Upper lobe of left lung (tissue), 6 donors: Measurements from ENCODE around the gene TEAD2. TPM values are rescaled to one million over a fixed set of nuclear protein-coding genes. Genes with fewer than 3 reads are reported as not detected.

Source experiments
- ATAC-seq, 2 donors: fragments of 200-7000 bp; cut with Tn5 transposase; one replicate each; pipeline ENCODE4 v1.9.1; 2022; ENCODE audit warnings: mild to moderate bottlenecking in 2 of 2, moderate library complexity in 2 of 2; ENCODE audit not compliant: low FRiP score in 2 of 2
- DNase-seq, 2 donors: peaks; one replicate each; pipeline ENCODE4 v3.0.0-alpha.2; 2019 to 2020
- H3K27ac ChIP-seq, 4 donors: fragments of 200-600 bp; sonication (generic); one replicate each; pipeline ENCODE4 v1.5.1; 2016 to 2019
- H3K27me3 ChIP-seq, 4 donors: fragments of 200-600 bp; sonication (generic); one replicate each; pipeline ENCODE4 v1.5.1; 2017 to 2019
- H3K36me3 ChIP-seq, 4 donors: fragments of 200-600 bp; sonication (generic); one replicate each; pipeline ENCODE4 v1.5.1; 2016 to 2019
- H3K4me1 ChIP-seq, 4 donors: fragments of 200-600 bp; sonication (generic); one replicate each; pipeline ENCODE4 v1.5.1; 2018 to 2019
- H3K4me3 ChIP-seq, 4 donors: fragments of 200-600 bp; sonication (generic); one replicate each; pipeline ENCODE4 v1.5.1; 2017 to 2019; ENCODE audit warnings: mild to moderate bottlenecking in 2 of 4, moderate library complexity in 1 of 4
- H3K9me3 ChIP-seq, 4 donors: fragments of 200-600 bp; sonication (generic); one replicate each; pipeline ENCODE4 v1.5.1; 2018 to 2019
- CTCF ChIP-seq, 6 experiments: fragments of 450-650 bp in 4 of 6; fragments of 200-600 bp in 2 of 6; sonication (generic) in 2 of 6; IDR thresholded peaks; one replicate each; pipeline ENCODE4 v1.5.1; 2016 to 2019; ENCODE audit warnings: antibody characterized with exemption in 6 of 6
- EP300 ChIP-seq, 4 donors: sonication (generic); formaldehyde crosslinking; IDR thresholded peaks; one replicate each; pipeline ENCODE4 v1.5.1; 2017; ENCODE audit warnings: antibody characterized with exemption in 4 of 4, control low read depth in 2 of 4
- POLR2A ChIP-seq, 4 donors: fragments of 450-650 bp; IDR thresholded peaks; one replicate each; pipeline ENCODE4 v1.5.1; 2016 to 2017; ENCODE audit warnings: antibody characterized with exemption in 4 of 4, mild to moderate bottlenecking in 2 of 4
- POLR2AphosphoS5 ChIP-seq, 2 donors: sonication (generic); formaldehyde crosslinking; IDR thresholded peaks; one replicate each; pipeline ENCODE4 v1.5.1; 2017; ENCODE audit warnings: antibody characterized with exemption in 2 of 2
- WGBS, 2 donors: methylation state at CpG; one replicate each; pipeline ENCODE4 v1.1.5; 2017 to 2018; 5-methylcytosine and 5-hydroxymethylcytosine counted together
- total RNA-seq, 6 donors: library from RNA; depleted of rRNA in 4 of 6; stranded (reverse); fragments of >200 nt in 4 of 6; gene quantifications; one replicate each; pipeline versions ENCODE4 v1.1.0 to v1.2.1, GENCODE V29; 2016 to 2021
- donor health status: DM: no; HTN: no; CAD: no; lungs with moderate emphysema.
- donor health status: DM: no; HTN: yes; CAD: no; lungs with severe emphysema.

Gene TEAD2
- total RNA-seq, 6 donors from 2014 or later: 13.6 to 38.0 (median 20.5) TPM

GRCh38 chr19:49344505-49345423 is 17.5 kb downstream of the TEAD2 start:
- H3K4me3 ChIP-seq: no peak overlapping the region
- no peak overlapping the region for H3K27ac ChIP-seq
- ATAC-seq (no peak), DNase-seq (no peak)
- 79 to 88% methylated on average over 9 to 11 of the region's 11 CpGs for WGBS, 2 donors
- H3K27me3 ChIP-seq: no peaks in the 10 kb centered on the region
- peaks cover 12 to 20% (median 15%) of the 10 kb centered on the region in 4 donors for H3K4me1 ChIP-seq
- no peaks in the 10 kb centered on the region for H3K9me3 ChIP-seq
- H3K36me3 ChIP-seq: peaks cover 3 to 90% (median 71%) of the 10 kb centered on the region in 4 donors
- TF ChIP-seq EP300 (IDR thresholded peaks at IDR 0.05) (no peak), POLR2A (IDR thresholded peaks at IDR 0.05) (no peak), CTCF (IDR thresholded peaks at IDR 0.05) (no peak), POLR2AphosphoS5 (IDR thresholded peaks at IDR 0.05) (no peak)

GRCh38 chr19:49343123-49343522 is 19.1 kb downstream of the TEAD2 start:
- no peak overlapping the region for H3K27ac ChIP-seq
- DNase-seq (no peak), ATAC-seq (no peak)
- H3K36me3 ChIP-seq: peaks cover 3 to 73% (median 62%) of the 10 kb centered on the region in 4 donors
- H3K4me1 ChIP-seq: peaks cover 27 to 36% (median 30%) of the 10 kb centered on the region in 4 donors
- no peaks in the 10 kb centered on the region for H3K27me3 ChIP-seq
- TF ChIP-seq POLR2A (IDR thresholded peaks at IDR 0.05) (no peak), CTCF (IDR thresholded peaks at IDR 0.05) (no peak), EP300 (IDR thresholded peaks at IDR 0.05) (no peak), POLR2AphosphoS5 (IDR thresholded peaks at IDR 0.05) (no peak)
- WGBS, 2 donors: 91 to 98% methylated on average over 7 of the region's 7 CpGs
- H3K4me3 ChIP-seq: no peak overlapping the region
- no peaks in the 10 kb centered on the region for H3K9me3 ChIP-seq

GRCh38 chr19:49342291-49342721 is 19.9 kb downstream of the TEAD2 start:
- 90 to 94% methylated on average over 8 to 11 of the region's 11 CpGs for WGBS, 2 donors
- H3K9me3 ChIP-seq: no peaks in the 10 kb centered on the region
- H3K4me3 ChIP-seq: no peak overlapping the region
- no peak overlapping the region for H3K27ac ChIP-seq
- no peak for TF ChIP-seq EP300 (IDR thresholded peaks at IDR 0.05)
- TF ChIP-seq POLR2AphosphoS5 (IDR thresholded peaks at IDR 0.05): no peak
- TF ChIP-seq CTCF (IDR thresholded peaks at IDR 0.05): no peak
- no peak for TF ChIP-seq POLR2A (IDR thresholded peaks at IDR 0.05)
- H3K27me3 ChIP-seq: no peaks in the 10 kb centered on the region
- no peak for DNase-seq
- no peak for ATAC-seq
- peaks cover 3 to 70% (median 57%) of the 10 kb centered on the region in 4 donors for H3K36me3 ChIP-seq
- peaks cover 29 to 39% (median 30%) of the 10 kb centered on the region in 4 donors for H3K4me1 ChIP-seq

- Histone ChIP-seq H3K36me3 (peaks cover 0 to 58% (median 46%) of the 10 kb centered on the region in 4 donors), H3K9me3 (no peaks in the 10 kb centered on the region), H3K4me3 (peak overlapping the region in 1 of 4 donors; percentile 54), H3K4me1 (peaks cover 29 to 40% (median 37%) of the 10 kb centered on the region in 4 donors), H3K27me3 (no peaks in the 10 kb centered on the region), H3K27ac (peak overlapping the region; percentile 57 to 91 (median 86))
- DNase-seq (no peak), ATAC-seq (no peak)
- TF ChIP-seq CTCF (IDR thresholded peaks at IDR 0.05): no peak
- no peak for TF ChIP-seq POLR2AphosphoS5 (IDR thresholded peaks at IDR 0.05)
- no peak for TF ChIP-seq EP300 (IDR thresholded peaks at IDR 0.05)
- no peak for TF ChIP-seq POLR2A (IDR thresholded peaks at IDR 0.05)
- WGBS, 2 donors: 83 to 89% methylated on average over 6 to 11 of the region's 11 CpGs
Measured at GRCh38 chr19:49340865-49341718, 21.1 kb downstream of the TEAD2 start.
